ENCODE data around the gene CYP11A1.

The CYP11A1 gene

GRCh38 chr15:74369756-74370155 lies 2.3 kb upstream of the CYP11A1 start:
- TF ChIP-seq, protein P1, sequence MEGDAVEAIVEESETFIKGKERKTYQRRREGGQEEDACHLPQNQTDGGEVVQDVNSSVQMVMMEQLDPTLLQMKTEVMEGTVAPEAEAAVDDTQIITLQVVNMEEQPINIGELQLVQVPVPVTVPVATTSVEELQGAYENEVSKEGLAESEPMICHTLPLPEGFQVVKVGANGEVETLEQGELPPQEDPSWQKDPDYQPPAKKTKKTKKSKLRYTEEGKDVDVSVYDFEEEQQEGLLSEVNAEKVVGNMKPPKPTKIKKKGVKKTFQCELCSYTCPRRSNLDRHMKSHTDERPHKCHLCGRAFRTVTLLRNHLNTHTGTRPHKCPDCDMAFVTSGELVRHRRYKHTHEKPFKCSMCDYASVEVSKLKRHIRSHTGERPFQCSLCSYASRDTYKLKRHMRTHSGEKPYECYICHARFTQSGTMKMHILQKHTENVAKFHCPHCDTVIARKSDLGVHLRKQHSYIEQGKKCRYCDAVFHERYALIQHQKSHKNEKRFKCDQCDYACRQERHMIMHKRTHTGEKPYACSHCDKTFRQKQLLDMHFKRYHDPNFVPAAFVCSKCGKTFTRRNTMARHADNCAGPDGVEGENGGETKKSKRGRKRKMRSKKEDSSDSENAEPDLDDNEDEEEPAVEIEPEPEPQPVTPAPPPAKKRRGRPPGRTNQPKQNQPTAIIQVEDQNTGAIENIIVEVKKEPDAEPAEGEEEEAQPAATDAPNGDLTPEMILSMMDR (IDR thresholded peaks at IDR 0.05): no peak

GRCh38 chr15:74369084-74369745 lies 1.8 kb upstream of the CYP11A1 start:
- TF ChIP-seq, protein P1 (IDR thresholded peaks at IDR 0.05): no peak

GRCh38 chr15:74368121-74368520 lies 675 bp upstream of the CYP11A1 start:
- TF ChIP-seq, protein P1 (IDR thresholded peaks at IDR 0.05): no peak

- TF ChIP-seq, protein P1 (IDR thresholded peaks at IDR 0.05): no peak
These were observed 1.6 kb downstream of the CYP11A1 start for GRCh38 chr15:74365598-74366445.

DNA sequence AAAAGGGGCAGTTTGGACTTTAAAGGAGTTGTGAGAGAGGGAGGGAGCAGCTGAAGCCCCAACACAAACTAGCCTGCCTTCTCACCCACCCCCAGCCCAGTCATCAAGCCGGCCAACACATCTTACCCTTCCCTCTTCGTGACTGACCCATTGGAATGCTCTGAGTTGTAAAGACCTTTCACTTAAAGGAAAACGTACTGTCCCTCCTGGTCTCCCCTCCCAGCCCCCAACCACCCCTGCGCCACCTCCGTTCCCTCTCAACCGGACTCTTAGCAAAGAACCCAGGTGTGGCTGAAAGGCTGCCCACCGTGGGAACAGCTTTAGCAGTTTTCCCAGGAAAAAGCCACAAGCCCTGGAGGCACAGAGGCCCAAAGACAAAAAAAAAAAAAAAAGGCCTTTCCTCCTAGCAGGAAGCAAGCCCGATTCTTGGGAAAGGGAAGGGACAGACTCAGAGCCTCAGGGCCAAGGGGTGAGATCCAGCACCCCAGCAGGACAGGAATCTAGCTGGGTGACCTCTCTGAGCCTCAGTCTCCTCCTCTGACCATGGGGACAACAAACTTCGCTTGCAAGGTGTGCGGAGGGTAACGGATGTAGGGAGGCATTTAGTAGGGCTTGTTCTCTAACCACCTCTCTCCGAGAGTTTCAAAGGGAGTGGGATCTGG lies 2.4 kb downstream of the CYP11A1 start:
- TF ChIP-seq, protein P1 (IDR thresholded peaks at IDR 0.05): no peak

DNA sequence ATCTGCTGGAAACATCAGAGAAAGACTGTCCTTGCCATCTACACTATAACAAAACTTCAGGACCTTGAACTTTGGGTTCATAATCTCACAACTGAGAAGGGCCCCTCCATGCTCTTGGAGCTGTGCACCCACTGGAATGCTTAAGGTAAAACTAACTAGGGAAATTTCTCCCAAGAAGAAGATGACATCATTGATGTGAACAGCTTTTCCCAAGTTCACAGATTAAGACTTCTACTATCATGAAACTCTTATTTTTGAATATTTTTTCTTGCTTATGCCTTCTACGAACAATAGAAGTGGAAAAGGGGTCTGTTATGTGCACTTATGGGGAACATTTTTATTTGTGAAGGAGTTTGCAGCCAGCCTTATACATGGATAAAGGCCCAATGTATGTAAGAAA lies 5.0 kb downstream of the CYP11A1 start:
- TF ChIP-seq, protein P1 (IDR thresholded peaks at IDR 0.05): no peak

DNA sequence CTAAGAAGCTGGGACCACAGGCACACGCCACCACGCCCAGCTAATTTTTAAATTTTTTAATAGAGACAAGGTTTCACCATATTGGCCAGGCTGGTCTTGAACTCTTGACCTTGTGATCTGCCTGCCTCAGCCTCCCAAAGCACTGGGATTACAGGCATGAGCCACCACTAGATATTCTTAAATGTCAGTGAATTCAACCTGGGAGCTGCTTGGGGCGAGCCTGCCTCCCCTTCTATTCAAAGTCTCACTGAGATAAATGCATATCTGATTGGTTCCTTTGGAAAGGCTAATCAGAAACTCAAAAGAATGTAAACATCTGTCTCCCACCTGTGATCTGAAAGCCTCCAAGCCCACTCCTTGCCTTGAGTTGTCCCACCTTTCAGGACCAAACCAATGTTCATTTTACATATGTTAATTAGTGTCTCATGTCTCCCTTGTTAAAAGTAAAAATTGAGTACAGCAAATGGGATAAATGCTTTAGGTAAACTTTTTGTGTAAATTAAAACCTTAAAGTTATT lies 15.0 kb downstream of the CYP11A1 start:
- TF ChIP-seq, protein P1 (IDR thresholded peaks at IDR 0.05): no peak
